ENCODE results near the gene CRKL.
A peak's percentile ranks its signal among the peaks of the same experiment; 100 is the strongest.
"Not testable (repeated sequence)": the region's sequence is repeated elsewhere in the genome, so short reads cannot be mapped to it uniquely, and the experiment has no call there.

CRKL gene

DNA sequence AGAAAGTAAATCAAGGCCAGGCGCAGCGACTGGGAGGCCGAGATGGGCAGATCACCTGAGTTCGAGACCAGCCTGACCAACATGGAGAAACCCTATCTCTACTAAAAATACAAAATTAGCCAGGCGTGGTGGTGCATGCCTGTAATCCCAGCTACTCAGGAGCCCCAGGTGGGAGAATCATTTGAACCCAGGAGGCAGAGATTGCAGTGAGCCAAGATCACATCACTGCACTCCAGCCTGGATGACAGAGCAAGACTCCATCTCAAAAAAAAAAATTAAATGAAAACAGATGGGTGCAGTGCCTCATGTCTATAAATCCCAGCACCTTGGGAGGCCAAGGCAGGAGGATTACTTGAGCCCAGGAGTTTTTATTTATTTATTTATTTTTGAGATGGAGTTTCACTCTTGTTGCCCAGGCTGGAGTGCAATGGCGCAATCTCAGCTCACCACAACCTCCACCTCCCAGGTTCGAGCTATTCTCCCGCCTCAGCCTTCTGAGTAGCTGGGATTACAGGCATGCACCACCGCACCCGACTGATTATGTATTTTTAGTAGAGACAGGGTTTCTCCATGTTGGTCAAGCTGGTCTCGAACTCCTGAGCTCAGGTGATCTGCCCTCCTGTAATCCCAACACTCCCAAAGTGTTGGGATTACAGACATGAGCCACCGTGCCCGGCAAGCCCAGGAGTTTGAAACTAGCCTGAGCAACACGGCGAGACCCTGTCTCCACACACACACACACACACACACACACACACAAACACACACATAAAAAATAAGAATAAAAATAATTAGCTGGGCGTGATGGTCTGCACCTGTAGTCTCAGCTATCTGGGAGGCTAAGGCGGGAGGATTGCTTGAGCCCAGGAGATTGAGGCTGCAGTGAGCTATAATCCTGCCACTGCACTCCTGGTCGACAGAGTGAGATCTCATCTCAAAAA is 15.8 kb upstream of the CRKL start:
- not testable (repeated sequence) for DNase-seq (ENCODE audit: low spot score)

GRCh38 chr22:20903093-20903492 is 14.1 kb upstream of the CRKL start:
- DNase-seq (ENCODE audit: low spot score) = no peak

DNA sequence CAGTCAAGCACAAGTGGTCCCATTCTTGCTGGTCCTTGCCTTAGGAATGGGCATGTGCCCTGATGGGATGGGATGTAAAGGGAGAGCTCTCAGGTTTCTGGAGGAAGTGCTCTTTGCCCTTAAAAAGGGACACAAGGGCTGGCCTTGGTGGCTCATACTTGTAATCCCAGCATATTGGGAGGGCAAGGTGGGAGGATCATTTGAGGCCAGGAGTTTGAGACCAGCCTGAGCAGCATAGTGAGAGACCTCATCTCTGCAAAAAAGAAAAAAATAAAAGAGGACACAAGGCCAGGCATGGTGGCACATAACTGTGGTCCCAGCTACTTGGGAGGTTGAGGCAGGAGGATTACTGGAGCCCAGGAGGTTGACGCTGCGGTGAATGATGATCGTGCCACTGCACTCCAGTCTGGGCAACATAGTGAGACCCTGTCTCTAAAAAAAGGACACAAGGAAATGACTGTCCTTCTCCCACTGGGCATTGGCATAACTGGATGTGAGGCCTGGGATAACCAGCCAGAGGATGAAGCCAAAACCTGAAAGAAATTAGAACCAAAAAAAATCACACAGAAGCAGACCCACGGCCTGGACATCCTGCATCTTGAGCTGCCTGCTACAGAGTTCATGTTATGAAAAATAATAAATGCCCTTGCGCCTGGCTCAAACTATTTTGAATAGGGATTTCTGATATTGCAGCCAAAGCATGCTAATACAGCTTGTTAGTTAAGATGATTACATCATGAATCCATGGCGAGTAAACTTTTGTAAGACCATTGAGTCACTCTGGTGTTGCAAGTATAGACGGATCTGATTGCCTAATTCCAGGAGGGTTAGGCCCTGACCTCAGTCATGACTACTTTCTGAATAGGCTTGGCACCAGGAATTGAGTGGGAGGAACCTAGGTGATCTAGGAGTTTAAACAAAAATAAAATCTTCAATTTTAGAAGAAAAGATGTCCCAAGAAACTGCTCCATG is 12.9 kb upstream of the CRKL start:
- peak; percentile 86 for DNase-seq (ENCODE audit: low spot score)

DNA sequence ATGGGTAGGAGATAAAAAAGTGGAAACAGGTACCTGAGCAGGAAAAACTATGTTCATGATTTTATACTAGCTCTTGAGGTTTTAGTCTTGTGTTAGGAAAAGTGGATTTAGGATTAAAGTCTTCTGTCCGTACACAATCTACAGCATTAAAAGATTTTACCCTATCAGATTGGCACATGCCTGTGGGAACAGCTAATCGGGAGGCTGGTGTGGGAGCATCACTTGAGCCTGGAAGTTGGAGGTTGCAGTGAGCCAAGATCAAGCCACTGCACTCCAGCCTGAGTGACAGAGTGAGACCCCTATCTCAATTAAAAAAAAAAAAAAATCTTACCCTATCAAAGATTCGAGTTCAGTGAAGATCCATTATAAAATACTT is 12.2 kb upstream of the CRKL start:
- no peak for DNase-seq (ENCODE audit: low spot score)

- DNase-seq (ENCODE audit: low spot score) = no peak
These were observed 11.5 kb upstream of the CRKL start for GRCh38 chr22:20905415-20906386.

GRCh38 chr22:20906387-20906767 is 10.8 kb upstream of the CRKL start:
- no peak for DNase-seq (ENCODE audit: low spot score)

DNA sequence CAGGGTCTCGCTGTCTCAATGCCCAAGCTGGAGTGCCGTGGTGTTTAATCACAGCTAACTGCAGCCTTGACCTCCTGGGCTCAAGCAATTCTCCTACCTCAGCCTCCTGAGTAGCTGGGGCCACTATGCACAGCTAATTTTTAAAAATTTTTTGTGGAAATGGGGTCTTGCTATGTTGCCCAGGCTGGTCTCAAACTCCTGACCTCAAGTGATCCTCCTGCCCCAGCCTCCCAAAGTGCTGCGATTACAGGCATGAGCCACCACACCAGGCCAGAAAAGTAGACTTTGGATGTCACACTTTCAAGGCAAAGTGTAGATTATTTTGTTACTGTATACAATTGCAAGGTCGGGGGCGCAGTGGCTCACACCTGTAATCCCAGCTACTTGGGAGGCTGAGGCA is 8.5 kb upstream of the CRKL start:
- not testable (repeated sequence) for DNase-seq (ENCODE audit: low spot score)

GRCh38 chr22:20909543-20910303 is 7.5 kb upstream of the CRKL start:
- no peak for DNase-seq (ENCODE audit: low spot score)

DNA sequence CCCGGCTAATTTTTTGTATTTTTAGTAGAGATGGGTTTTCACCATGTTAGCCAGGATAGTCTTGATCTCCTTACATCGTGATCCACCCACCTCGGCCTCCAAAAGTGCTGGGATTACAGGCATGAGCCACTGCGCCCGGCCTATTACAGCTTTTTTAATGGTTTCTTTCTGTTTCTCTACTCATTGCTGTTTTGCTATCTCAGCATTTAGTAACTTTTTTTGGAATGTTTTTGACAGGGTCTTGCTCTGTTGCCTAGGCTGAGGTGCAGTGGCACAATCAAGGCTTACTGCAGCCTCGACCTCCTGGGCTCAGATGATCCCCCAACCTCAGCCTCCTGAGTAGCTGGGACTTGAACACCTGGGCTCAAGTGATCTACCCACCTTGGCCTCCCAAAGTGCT is 4.7 kb upstream of the CRKL start:
- DNase-seq (ENCODE audit: low spot score) = no peak

DNA sequence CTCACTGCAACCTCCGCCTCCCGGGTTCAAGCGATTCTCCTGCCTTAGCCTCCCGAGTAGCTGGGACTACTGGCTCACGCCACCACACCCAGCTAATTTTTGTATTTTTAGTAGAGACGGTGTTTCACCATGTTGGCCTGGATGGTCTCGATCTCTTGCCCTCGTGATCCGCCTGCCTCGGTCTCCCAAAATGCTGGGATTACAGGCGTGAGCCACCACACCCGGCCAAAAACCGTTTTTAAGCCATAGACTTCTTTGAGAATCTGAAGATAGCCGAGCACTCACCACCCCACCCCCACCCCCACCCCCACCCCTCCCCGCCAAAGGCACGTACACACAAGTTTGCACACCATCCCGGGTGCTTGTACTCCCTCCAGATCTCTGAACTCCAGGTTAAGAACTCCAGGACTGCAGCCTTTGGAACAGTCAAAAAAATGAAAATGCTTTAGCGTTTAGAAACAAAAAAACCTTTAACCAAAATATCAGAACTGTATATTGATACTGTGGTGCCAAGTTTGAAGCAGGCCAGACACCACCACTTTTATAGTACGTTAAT is 1.5 kb downstream of the CRKL start:
- DNase-seq (ENCODE audit: low spot score) = peak; percentile 17

DNA sequence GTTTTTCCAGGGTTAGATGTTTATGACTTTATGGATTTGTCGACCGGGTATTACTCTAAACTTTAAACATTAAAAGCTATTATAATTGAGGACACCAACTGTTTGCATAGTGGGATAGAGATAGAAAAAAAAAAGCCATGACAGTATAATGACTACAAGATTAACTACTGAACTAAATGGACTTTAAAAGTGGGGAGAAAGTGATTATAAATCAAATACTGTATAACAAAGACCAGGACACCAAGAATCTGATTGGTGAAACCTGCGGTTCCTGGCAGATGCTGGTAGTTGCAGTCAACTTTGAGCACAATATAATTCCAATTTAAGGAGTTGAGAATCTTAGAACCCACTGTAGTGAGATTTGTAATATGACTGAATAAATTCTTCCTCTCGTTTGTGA is 2.5 kb downstream of the CRKL start:
- no peak for DNase-seq (ENCODE audit: low spot score)

DNA sequence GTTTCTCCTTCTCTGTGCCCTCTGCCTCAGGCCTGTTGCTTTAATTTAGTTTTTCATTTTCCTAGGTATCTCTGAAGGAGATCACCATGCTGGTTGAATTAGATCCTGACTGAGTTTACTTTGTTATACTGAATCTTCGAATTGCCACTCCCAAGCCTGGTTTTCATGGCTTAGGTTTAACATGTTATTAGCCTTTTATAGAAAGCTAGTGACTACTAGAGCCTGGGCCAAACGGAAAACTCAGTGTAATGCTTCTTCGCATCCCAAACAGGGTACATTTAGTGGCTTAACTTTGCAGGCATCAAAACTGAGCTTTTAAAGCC is 3.6 kb downstream of the CRKL start:
- no peak for DNase-seq (ENCODE audit: low spot score)

GRCh38 chr22:20922141-20922751 is 5.0 kb downstream of the CRKL start:
- DNase-seq (ENCODE audit: low spot score) = no peak

- no peak for DNase-seq (ENCODE audit: low spot score)
These were observed 9.0 kb downstream of the CRKL start for GRCh38 chr22:20926243-20926642.

DNA sequence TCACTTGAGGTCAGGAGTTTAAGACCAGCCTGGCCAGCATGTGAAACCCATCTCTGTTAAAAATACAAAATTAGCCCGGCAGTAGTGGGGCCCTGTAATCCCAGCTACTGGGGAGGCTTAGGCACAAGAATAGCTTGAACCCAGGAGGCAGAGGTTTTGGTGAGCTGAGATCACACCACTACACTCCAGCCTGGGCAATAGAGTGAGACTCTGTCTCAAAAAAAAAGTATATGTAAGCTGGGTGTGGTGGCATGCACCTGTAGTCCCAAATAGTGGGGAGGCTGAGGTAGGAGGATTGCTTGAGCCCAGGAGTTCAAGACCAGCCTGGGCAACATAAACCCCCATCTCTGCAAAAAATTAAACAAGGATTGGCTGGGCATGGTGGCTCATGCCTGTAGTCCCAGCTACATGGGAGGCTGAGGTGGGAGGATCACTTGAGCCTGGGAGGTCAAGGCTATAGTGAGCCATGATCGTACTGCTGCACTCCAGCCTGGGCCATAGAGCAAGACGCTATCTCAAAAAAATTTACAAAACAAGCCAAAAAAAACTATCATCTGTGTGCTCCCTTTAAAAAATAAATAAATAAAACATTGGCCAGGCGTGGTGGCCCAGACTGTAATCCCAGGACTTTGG is 10.8 kb downstream of the CRKL start:
- no peak for DNase-seq (ENCODE audit: low spot score)

GRCh38 chr22:20928573-20928967 is 11.4 kb downstream of the CRKL start:
- no peak for DNase-seq (ENCODE audit: low spot score)

- DNase-seq (ENCODE audit: low spot score) = no peak
These were observed 12.8 kb downstream of the CRKL start for GRCh38 chr22:20930004-20930403.

- not testable (repeated sequence) for DNase-seq (ENCODE audit: low spot score)
These were observed 13.2 kb downstream of the CRKL start for GRCh38 chr22:20930435-20930834.

GRCh38 chr22:20931126-20931654 is 14.0 kb downstream of the CRKL start:
- no peak for DNase-seq (ENCODE audit: low spot score)

DNA sequence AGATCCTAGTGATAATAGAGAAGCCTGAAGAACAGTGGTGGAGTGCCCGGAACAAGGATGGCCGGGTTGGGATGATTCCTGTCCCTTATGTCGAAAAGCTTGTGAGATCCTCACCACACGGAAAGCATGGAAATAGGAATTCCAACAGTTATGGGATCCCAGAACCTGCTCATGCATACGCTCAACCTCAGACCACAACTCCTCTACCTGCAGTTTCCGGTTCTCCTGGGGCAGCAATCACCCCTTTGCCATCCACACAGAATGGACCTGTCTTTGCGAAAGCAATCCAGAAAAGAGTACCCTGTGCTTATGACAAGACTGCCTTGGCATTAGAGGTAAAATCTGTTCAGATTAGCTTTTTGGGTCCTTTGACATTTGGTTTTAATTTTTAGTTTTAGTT is 16.7 kb downstream of the CRKL start:
- DNase-seq (ENCODE audit: low spot score) = no peak
